Transverse colon (tissue), 3 donors: ENCODE data around the gene EDN3.

Experiments used
- CTCF ChIP-seq, 5 experiments: fragments of 200-600 bp in 3 of 5; fragments of 450-650 bp in 2 of 5; sonication (generic) in 3 of 5; IDR thresholded peaks; 1 replicate in 2 of 5; 2 replicates in 3 of 5; pipeline ENCODE4 v1.5.1; 2016 to 2017; ENCODE audit warnings: antibody characterized with exemption in 5 of 5, inconsistent platforms in 3 of 5, mild to moderate bottlenecking in 2 of 5, moderate library complexity in 1 of 5
- EP300 ChIP-seq: sonication (generic); formaldehyde crosslinking; IDR thresholded peaks from one replicate; pipeline ENCODE4 v1.6.1; 2017; ENCODE audit warnings: antibody characterized with exemption, low read depth
- POLR2A ChIP-seq: fragments of 450-650 bp; IDR thresholded peaks from one replicate; pipeline ENCODE4 v1.6.1; 2016; ENCODE audit warnings: antibody characterized with exemption, mild to moderate bottlenecking, moderate library complexity

- TF ChIP-seq CTCF (IDR thresholded peaks at IDR 0.05) (no peak), POLR2A (no peak), EP300 (no peak)
Observed at GRCh38 chr20:59322081-59322480, 21.7 kb downstream of the EDN3 start.
